ENCODE measurements around the gene DNAJC7.

DNAJC7 gene

GRCh38 chr17:41973408-41973811 lies 43.8 kb downstream of the DNAJC7 start:
- no peak for TF ChIP-seq CTCF (IDR thresholded peaks at IDR 0.05; ENCODE audit: low read depth, low read length)
- no peak overlapping the region for H3K4me3 ChIP-seq (replicated peaks in 1 of 2; ENCODE audit: low read depth in 2 of 2, low read length in 2 of 2)
- no peak for DNase-seq (ENCODE audit: low read depth in 2 of 2)

GRCh38 chr17:41972571-41973407 lies 44.5 kb downstream of the DNAJC7 start:
- TF ChIP-seq CTCF (IDR thresholded peaks at IDR 0.05; ENCODE audit: low read depth, low read length), result no peak
- DNase-seq (ENCODE audit: low read depth in 2 of 2), result peak in 1 of 2 donors; percentile 76
- no peak overlapping the region for H3K4me3 ChIP-seq (replicated peaks in 1 of 2; ENCODE audit: low read depth in 2 of 2, low read length in 2 of 2)

- DNase-seq (ENCODE audit: low read depth in 2 of 2), result no peak
- H3K4me3 ChIP-seq (replicated peaks in 1 of 2; ENCODE audit: low read depth in 2 of 2, low read length in 2 of 2), result no peak overlapping the region
- no peak for TF ChIP-seq CTCF (IDR thresholded peaks at IDR 0.05; ENCODE audit: low read depth, low read length)
Observed at GRCh38 chr17:41971721-41972523, 45.3 kb downstream of the DNAJC7 start.

- no peak overlapping the region for H3K4me3 ChIP-seq (replicated peaks in 1 of 2; ENCODE audit: low read depth in 2 of 2, low read length in 2 of 2)
- no peak for DNase-seq (ENCODE audit: low read depth in 2 of 2)
- TF ChIP-seq CTCF (IDR thresholded peaks at IDR 0.05; ENCODE audit: low read depth, low read length), result no peak
Observed at GRCh38 chr17:41970901-41971331, 46.3 kb downstream of the DNAJC7 start.

- TF ChIP-seq CTCF (IDR thresholded peaks at IDR 0.05; ENCODE audit: low read depth, low read length), result no peak
- no peak for DNase-seq (ENCODE audit: low read depth in 2 of 2)
- H3K4me3 ChIP-seq (replicated peaks in 1 of 2; ENCODE audit: low read depth in 2 of 2, low read length in 2 of 2), result no peak overlapping the region
Observed at GRCh38 chr17:41968676-41969075, 48.6 kb downstream of the DNAJC7 start.

GRCh38 chr17:41967921-41968578 lies 49.2 kb downstream of the DNAJC7 start:
- H3K4me3 ChIP-seq (replicated peaks in 1 of 2; ENCODE audit: low read depth in 2 of 2, low read length in 2 of 2), result peak overlapping the region; percentile 85 to 92
- no peak for DNase-seq (ENCODE audit: low read depth in 2 of 2)

More at GRCh38 chr17:41967921-41968578, 49.2 kb downstream of the DNAJC7 start:
- no peak for TF ChIP-seq CTCF (IDR thresholded peaks at IDR 0.05; ENCODE audit: low read depth, low read length)

Data from cardiac fibroblast (primary cell).